B cell (primary cell): ENCODE results near the gene OR13C9. TPM values are rescaled to one million over a fixed set of nuclear protein-coding genes. Genes with fewer than 3 reads are reported as not detected.
"Not testable (repeated sequence)": the region's sequence is repeated elsewhere in the genome, so short reads cannot be mapped to it uniquely, and the experiment has no call there.

Experiments
- ATAC-seq: fragments of 200-7000 bp; cut with Tn5 transposase; one replicate; pipeline ENCODE4 v1.10.0; 2021; ENCODE audit warnings: low read depth, mild to moderate bottlenecking, moderate number of reproducible peaks, moderate library complexity
- CTCF ChIA-PET: fragments of 350-600 bp; sonication (Branson Sonifier 250); formaldehyde crosslinking; loops from one replicate; lab custom pipeline; 2021; ENCODE audit warnings: antibody characterized with exemption, inconsistent platforms; lab: Charles Lee
- POLR2A ChIA-PET: fragments of 350-600 bp; sonication (Branson Sonifier 250); formaldehyde crosslinking; loops from one replicate; lab custom pipeline; 2021; ENCODE audit warnings: antibody characterized with exemption; lab: Charles Lee
- DNase-seq: peaks from one replicate; pipeline ENCODE4 v3.0.0; 2013
- H2AFZ ChIP-seq: 2 replicates; pipeline ENCODE4 v1.6.1; 2012; ENCODE audit warnings: mild to moderate bottlenecking, low read depth, low read length; ENCODE audit not compliant: insufficient read depth, poor library complexity, severe bottlenecking
- H3K27ac ChIP-seq, 2 donors: 1 replicate in 1 of 2; 2 replicates in 1 of 2; pipeline ENCODE4 v1.5.1; 2012 to 2013; ENCODE audit warnings: low read length in 2 of 2, mild to moderate bottlenecking in 2 of 2, moderate library complexity in 1 of 2
- H3K27me3 ChIP-seq, 4 experiments: fragments of 200-600 bp in 1 of 4; sonication (generic) in 1 of 4; replicated peaks in 1 of 4; 1 replicate in 2 of 4; 2 replicates in 2 of 4; pipeline versions ENCODE4 v1.6.1 to v1.7.0; 2013 to 2016; ENCODE audit warnings: low read length in 3 of 4, mild to moderate bottlenecking in 2 of 4, mixed read lengths in 1 of 4, moderate library complexity in 1 of 4; ENCODE audit not compliant: insufficient read depth in 4 of 4, control insufficient read depth in 3 of 4; ENCODE audit errors: control extremely low read depth in 1 of 4
- H3K36me3 ChIP-seq, 2 experiments: replicated peaks in 1 of 2; 1 replicate in 1 of 2; 2 replicates in 1 of 2; pipeline versions ENCODE4 v1.6.1 to v1.7.1; 2013; ENCODE audit warnings: low read length in 1 of 2; ENCODE audit not compliant: insufficient read depth in 2 of 2, control insufficient read depth in 1 of 2; ENCODE audit errors: control extremely low read depth in 1 of 2, extremely low read depth in 1 of 2
- H3K4me1 ChIP-seq, 2 donors: fragments of 200-600 bp in 1 of 2; sonication (generic) in 1 of 2; 1 replicate in 1 of 2; 2 replicates in 1 of 2; pipeline versions ENCODE4 v1.5.1 to v1.6.1; 2013 to 2017; ENCODE audit warnings: low read length in 2 of 2; ENCODE audit not compliant: control insufficient read depth in 2 of 2, insufficient read depth in 2 of 2
- H3K4me2 ChIP-seq: replicated peaks from 2 replicates; pipeline ENCODE3; 2012; ENCODE audit warnings: mild to moderate bottlenecking, low read depth, low read length; ENCODE audit not compliant: poor library complexity, severe bottlenecking
- H3K4me3 ChIP-seq, 5 experiments: fragments of 200-600 bp in 1 of 5; sonication (generic) in 1 of 5; 1 replicate in 3 of 5; 2 replicates in 2 of 5; pipeline versions ENCODE4 v1.5.1 to v1.7.0; 2011 to 2016; ENCODE audit warnings: low read length in 4 of 5, mild to moderate bottlenecking in 4 of 5, low read depth in 2 of 5, control low read depth in 1 of 5, moderate library complexity in 1 of 5; ENCODE audit not compliant: insufficient read depth in 1 of 5; ENCODE audit errors: control extremely low read depth in 1 of 5, extremely low read depth in 1 of 5
- H3K79me2 ChIP-seq: fragments of 200-600 bp; sonication (generic); one replicate; pipeline ENCODE4 v1.6.0; 2016; ENCODE audit warnings: low read length; ENCODE audit not compliant: control insufficient read depth, insufficient read depth
- H3K9ac ChIP-seq: fragments of 200-600 bp; sonication (generic); 2 replicates; pipeline ENCODE4 v1.6.1; 2017; ENCODE audit warnings: mild to moderate bottlenecking, low read length, moderate library complexity
- H3K9me3 ChIP-seq, 3 donors: one replicate each; pipeline versions ENCODE4 v1.6.1 to v1.7.1; 2013; ENCODE audit warnings: low read length in 2 of 3; ENCODE audit not compliant: control insufficient read depth in 2 of 3, insufficient read depth in 1 of 3; ENCODE audit errors: control extremely low read depth in 1 of 3
- H4K20me1 ChIP-seq: 2 replicates; pipeline ENCODE4 v1.6.0; 2012; ENCODE audit warnings: mild to moderate bottlenecking, low read length; ENCODE audit not compliant: insufficient read depth, control insufficient read depth, poor library complexity, severe bottlenecking
- H3K27ac Mint-ChIP-seq: one replicate; pipeline ENCODE4 v1.8.0; 2021; ENCODE audit warnings: mixed read lengths
- H3K27me3 Mint-ChIP-seq: one replicate; pipeline ENCODE4 v1.8.0; 2021; ENCODE audit warnings: mixed read lengths
- H3K4me1 Mint-ChIP-seq: one replicate; pipeline ENCODE4 v1.8.0; 2021; ENCODE audit warnings: mixed read lengths
- H3K4me3 Mint-ChIP-seq: one replicate; pipeline ENCODE4 v1.8.0; 2021; ENCODE audit warnings: mixed read lengths
- H3K9me3 Mint-ChIP-seq: one replicate; pipeline ENCODE4 v1.8.0; 2022; ENCODE audit warnings: mixed read lengths; ENCODE audit not compliant: insufficient read depth
- CTCF ChIP-seq: fragments of 200-600 bp; IDR thresholded peaks from one replicate; pipeline ENCODE4 v1.8.0; 2022; ENCODE audit warnings: antibody characterized with exemption, mild to moderate bottlenecking
- EZH2 ChIP-seq: IDR thresholded peaks from 2 replicates; pipeline ENCODE4 v1.6.1; 2012; ENCODE audit warnings: borderline replicate concordance, low read depth, mild to moderate bottlenecking, moderate library complexity, low read length; ENCODE audit not compliant: insufficient read depth, poor library complexity, severe bottlenecking
- WGBS: methylation state at CpG from one replicate; pipeline ENCODE4 v1.1.5; 2013; ENCODE audit warnings: missing lambda C conversion rate; ENCODE audit not compliant: insufficient coverage; 5-methylcytosine and 5-hydroxymethylcytosine counted together
- intact Hi-C: fragments of 100-400 bp; cut with micrococcal nuclease; formaldehyde crosslinking; loops from one replicate; pipeline ENCODE4 v1.10.0; 2022
- polyA plus RNA-seq: library from polyadenylated mRNA; depleted of rRNA; stranded (reverse); fragments of >200 nt; gene quantifications from 2 replicates; pipeline ENCODE4 v1.2.3, GENCODE V29; 2012
- total RNA-seq, 2 donors: library from RNA; stranded (reverse); fragments of 120-200 nt in 1 of 2; gene quantifications; 1 replicate in 1 of 2; 2 replicates in 1 of 2; pipeline versions ENCODE4 v1.2.3 to v1.2.4, GENCODE V29; 2013 to 2022

OR13C9 gene
- total and polyA plus RNA-seq, 2 donors (not counting 1 experiment from before 2014, with no cell fraction given): not detected

GRCh38 chr9:104608336-104608735, 9.7 kb downstream of the OR13C9 start:
- Histone ChIP-seq H3K27ac (no peak overlapping the region), H3K9me3 (no peaks in the 10 kb centered on the region), H3K4me1 (no peaks in the 10 kb centered on the region), H2AFZ (no peak overlapping the region), H3K4me3 (no peak overlapping the region), H3K36me3 (no peaks in the 10 kb centered on the region), H3K79me2 (no peaks in the 10 kb centered on the region), H4K20me1 (no peaks in the 10 kb centered on the region), H3K9ac (no peak overlapping the region), H3K27me3 (no peaks in the 10 kb centered on the region), H3K4me2 (no peak overlapping the region)
- Mint-ChIP-seq H3K27me3 (no peaks in the 10 kb centered on the region), H3K4me3 (no peak overlapping the region), H3K27ac (no peak overlapping the region), H3K9me3 (no peaks in the 10 kb centered on the region), H3K4me1 (no peaks in the 10 kb centered on the region)
- TF ChIP-seq CTCF (no peak), EZH2 (no peak)
- ATAC-seq: no peak
- intact Hi-C loops: no loop called here
- POLR2A ChIA-PET: no interaction called here
- CTCF ChIA-PET: no interaction called here
- no CpG with 5 or more reads among the region's 1 CpG for WGBS
- DNase-seq: no peak

GRCh38 chr9:104606152-104606551, 11.9 kb downstream of the OR13C9 start:
- ChIA-PET POLR2A (no interaction called here), CTCF (no interaction called here)
- no peaks in the 10 kb centered on the region for H3K4me1 Mint-ChIP-seq
- WGBS: no CpG with 5 or more reads among the region's 2 CpGs
- no peaks in the 10 kb centered on the region for H3K27me3 Mint-ChIP-seq
- TF ChIP-seq EZH2: no peak
- TF ChIP-seq CTCF: no peak
- Histone ChIP-seq H3K4me3 (no peak overlapping the region), H3K79me2 (no peaks in the 10 kb centered on the region), H3K4me2 (no peak overlapping the region), H3K4me1 (no peaks in the 10 kb centered on the region), H2AFZ (no peak overlapping the region), H3K9ac (no peak overlapping the region), H3K27me3 (no peaks in the 10 kb centered on the region), H3K27ac (no peak overlapping the region), H3K36me3 (no peaks in the 10 kb centered on the region), H4K20me1 (no peaks in the 10 kb centered on the region), H3K9me3 (no peaks in the 10 kb centered on the region)
- intact Hi-C loops: no loop called here
- ATAC-seq (no peak), DNase-seq (no peak)
- no peak overlapping the region for H3K4me3 Mint-ChIP-seq
- no peak overlapping the region for H3K27ac Mint-ChIP-seq
- no peaks in the 10 kb centered on the region for H3K9me3 Mint-ChIP-seq

GRCh38 chr9:104605527-104605926, 12.5 kb downstream of the OR13C9 start, which contains the start of gene OR13C2:
OR13C2 (minus strand) TSS chr9:104605627; CDS start chr9:104605627, 0 bp downstream.
- H3K36me3 ChIP-seq, H3K9me3 ChIP-seq, H3K9ac ChIP-seq, H4K20me1 ChIP-seq, intact Hi-C loops, H3K4me2 ChIP-seq, H3K4me3 ChIP-seq, H3K27me3 Mint-ChIP-seq, H3K27me3 ChIP-seq, DNase-seq, H3K9me3 Mint-ChIP-seq, CTCF ChIA-PET, H3K4me1 ChIP-seq, POLR2A ChIA-PET, H3K27ac ChIP-seq, H3K27ac Mint-ChIP-seq, H3K4me1 Mint-ChIP-seq, H2AFZ ChIP-seq, H3K4me3 Mint-ChIP-seq, ATAC-seq, H3K79me2 ChIP-seq: not testable (repeated sequence)
- WGBS: no CpG with 5 or more reads among the region's 1 CpG
